Measurements from ENCODE around the gene CHRM4.

DNA sequence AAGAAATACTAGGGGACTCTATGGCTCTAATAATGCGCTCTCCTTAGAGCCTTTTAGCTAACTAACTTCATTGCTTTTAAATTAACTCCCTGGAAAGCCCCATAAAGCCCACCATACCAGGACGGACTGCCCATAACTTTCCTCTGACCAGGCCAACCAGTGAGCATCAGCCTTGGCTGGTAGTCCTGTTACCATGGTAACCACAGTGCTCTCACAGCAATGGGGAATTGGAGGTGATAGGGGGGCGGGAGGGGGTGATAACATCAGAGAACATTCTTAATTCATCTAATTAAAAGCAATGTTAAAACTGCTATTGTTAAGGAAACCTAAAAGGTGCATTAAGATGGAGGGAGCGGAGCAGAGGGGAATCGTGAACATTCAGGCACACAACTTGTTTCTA is 27.2 kb upstream of the CHRM4 start:
- TF ChIP-seq, protein P1, sequence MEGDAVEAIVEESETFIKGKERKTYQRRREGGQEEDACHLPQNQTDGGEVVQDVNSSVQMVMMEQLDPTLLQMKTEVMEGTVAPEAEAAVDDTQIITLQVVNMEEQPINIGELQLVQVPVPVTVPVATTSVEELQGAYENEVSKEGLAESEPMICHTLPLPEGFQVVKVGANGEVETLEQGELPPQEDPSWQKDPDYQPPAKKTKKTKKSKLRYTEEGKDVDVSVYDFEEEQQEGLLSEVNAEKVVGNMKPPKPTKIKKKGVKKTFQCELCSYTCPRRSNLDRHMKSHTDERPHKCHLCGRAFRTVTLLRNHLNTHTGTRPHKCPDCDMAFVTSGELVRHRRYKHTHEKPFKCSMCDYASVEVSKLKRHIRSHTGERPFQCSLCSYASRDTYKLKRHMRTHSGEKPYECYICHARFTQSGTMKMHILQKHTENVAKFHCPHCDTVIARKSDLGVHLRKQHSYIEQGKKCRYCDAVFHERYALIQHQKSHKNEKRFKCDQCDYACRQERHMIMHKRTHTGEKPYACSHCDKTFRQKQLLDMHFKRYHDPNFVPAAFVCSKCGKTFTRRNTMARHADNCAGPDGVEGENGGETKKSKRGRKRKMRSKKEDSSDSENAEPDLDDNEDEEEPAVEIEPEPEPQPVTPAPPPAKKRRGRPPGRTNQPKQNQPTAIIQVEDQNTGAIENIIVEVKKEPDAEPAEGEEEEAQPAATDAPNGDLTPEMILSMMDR (IDR thresholded peaks at IDR 0.05) = no peak
- no peak for TF ChIP-seq POLR2A (IDR thresholded peaks at IDR 0.05)
